Right lobe of liver (tissue), 4 donors: ENCODE results near the gene SMIM35.

Experiments
- CTCF ChIP-seq, 4 donors: fragments of 200-600 bp in 3 of 4; fragments of 450-650 bp in 1 of 4; IDR thresholded peaks; one replicate each; pipeline versions ENCODE4 v1.5.1 to v1.8.0; 2016 to 2022; ENCODE audit warnings: antibody characterized with exemption in 4 of 4, mild to moderate bottlenecking in 2 of 4
- POLR2A ChIP-seq: fragments of 450-650 bp; IDR thresholded peaks from one replicate; pipeline ENCODE4 v1.6.1; 2017; ENCODE audit warnings: antibody characterized with exemption, mild to moderate bottlenecking
- donor health status: DM: no; HTN: no; CAD: no.
- donor health status: DM: no; HTN: no; CAD: no.
- donor health status: DM: no; HTN: yes; CAD: no.

DNA sequence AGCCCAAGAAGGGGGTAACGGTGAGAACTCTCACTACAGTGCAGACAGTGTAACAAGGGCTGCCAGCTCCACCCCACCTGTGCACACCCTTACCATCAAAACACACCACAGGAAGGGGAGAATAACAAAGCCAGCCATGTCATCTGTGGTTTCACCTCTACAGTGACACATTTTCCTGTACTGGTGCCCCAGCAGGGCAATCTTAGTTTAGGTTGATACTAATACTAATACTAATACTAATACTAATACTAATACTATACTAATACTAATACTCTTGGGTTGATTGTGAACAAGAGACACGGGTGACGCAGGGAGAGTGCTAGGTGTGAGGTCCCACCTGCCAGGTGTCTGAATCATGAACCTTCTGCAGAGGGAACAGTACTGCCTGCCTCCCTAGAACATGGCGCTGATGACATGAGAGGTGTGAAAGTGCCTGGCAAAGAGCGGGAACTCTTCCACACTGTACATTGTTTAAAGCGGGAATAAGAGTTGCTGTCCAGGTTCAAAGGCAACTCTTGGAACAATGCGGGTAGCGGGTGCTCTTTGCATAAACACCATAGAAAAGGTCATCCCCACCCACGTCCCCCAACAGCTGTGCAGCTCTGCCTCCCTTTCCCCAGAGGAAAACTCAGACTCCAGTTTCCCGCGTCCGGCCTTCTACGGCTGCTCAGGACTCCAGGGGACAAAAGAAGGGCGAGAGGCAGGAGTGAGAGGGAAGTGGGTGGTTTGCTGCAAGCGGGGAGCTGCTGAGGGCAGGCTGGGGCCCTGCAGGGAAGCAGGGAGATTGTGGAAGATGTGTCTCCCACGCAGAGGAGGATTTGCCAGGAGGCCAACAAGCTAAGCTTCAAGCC lies 34.9 kb downstream of the SMIM35 start:
- TF ChIP-seq CTCF (IDR thresholded peaks at IDR 0.05) (no peak), POLR2A (no peak)
